ENCODE results near the gene LEMD1.

DNA sequence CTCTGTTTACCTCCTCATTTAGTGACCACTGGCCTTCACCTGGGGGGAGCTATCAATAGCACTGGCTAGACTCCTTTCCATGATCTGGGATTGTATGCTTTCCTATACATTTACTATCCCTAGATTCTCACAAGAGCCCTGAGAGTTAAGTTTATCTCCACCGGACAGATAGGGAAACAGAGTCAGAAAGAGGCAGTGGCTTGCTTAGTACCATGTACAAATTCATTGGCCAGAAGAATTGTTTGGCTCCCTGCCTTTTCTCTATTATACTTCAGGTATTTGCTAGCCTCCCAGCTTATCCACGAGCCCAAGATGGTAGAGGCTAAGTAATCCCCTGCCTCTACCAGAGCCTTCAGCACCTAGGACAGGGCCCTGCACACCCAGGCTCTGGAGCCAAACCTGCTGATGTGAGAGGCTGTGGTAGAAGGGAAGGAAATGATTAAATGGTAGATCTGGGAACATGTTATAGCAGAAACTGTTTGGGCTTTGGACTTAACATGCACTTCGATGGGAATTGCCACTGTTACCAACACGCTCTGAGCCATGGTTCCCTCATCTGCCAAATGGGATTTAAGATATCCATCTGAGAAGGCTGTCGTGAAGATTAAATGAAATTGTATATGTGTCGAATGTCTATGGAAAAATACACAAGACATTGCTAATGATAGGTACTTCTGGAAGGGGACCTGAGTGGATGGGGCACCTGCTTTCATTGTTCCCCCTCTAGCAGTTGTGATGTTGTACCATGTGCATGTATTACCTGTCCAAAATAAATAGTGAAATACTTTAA is 37.1 kb upstream of the LEMD1 start:
- TF ChIP-seq, protein P1, sequence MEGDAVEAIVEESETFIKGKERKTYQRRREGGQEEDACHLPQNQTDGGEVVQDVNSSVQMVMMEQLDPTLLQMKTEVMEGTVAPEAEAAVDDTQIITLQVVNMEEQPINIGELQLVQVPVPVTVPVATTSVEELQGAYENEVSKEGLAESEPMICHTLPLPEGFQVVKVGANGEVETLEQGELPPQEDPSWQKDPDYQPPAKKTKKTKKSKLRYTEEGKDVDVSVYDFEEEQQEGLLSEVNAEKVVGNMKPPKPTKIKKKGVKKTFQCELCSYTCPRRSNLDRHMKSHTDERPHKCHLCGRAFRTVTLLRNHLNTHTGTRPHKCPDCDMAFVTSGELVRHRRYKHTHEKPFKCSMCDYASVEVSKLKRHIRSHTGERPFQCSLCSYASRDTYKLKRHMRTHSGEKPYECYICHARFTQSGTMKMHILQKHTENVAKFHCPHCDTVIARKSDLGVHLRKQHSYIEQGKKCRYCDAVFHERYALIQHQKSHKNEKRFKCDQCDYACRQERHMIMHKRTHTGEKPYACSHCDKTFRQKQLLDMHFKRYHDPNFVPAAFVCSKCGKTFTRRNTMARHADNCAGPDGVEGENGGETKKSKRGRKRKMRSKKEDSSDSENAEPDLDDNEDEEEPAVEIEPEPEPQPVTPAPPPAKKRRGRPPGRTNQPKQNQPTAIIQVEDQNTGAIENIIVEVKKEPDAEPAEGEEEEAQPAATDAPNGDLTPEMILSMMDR (IDR thresholded peaks at IDR 0.05): no peak
- TF ChIP-seq EZH2 (IDR thresholded peaks at IDR 0.05): no peak

Data from neural progenitor cell (in vitro differentiated cells).